GM23338 (cell line): ENCODE data around the gene ANG. TPM values are rescaled to one million over a fixed set of nuclear protein-coding genes. Genes with fewer than 3 reads are reported as not detected.

Source experiments
- ATAC-seq: fragments of 200-7000 bp; cut with Tn5 transposase; 3 replicates; pipeline ENCODE4 v1.9.1; 2020
- DNase-seq: peaks from one replicate; pipeline ENCODE4 v3.0.0-alpha.2; 2015; ENCODE audit warnings: low spot score
- H2AFZ ChIP-seq: fragments of 200-600 bp; sonication (generic); 2 replicates; pipeline ENCODE4 v1.8.0; 2016; ENCODE audit warnings: antibody characterized with exemption, mild to moderate bottlenecking, moderate library complexity
- H3F3A ChIP-seq: fragments of 200-600 bp; sonication (generic); replicated peaks from 2 replicates; pipeline ENCODE4 v1.8.0; 2017; ENCODE audit warnings: antibody characterized with exemption, mixed run types, low read depth
- H3K27ac ChIP-seq: fragments of 200-600 bp; sonication (generic); 2 replicates; pipeline ENCODE4 v1.6.1; 2016; ENCODE audit warnings: low read depth
- H3K27me3 ChIP-seq: fragments of 200-600 bp; sonication (generic); 2 replicates; pipeline ENCODE4 v1.8.0; 2016; ENCODE audit warnings: mild to moderate bottlenecking, mixed run types, moderate library complexity; ENCODE audit not compliant: insufficient read depth
- H3K36me3 ChIP-seq: fragments of 200-600 bp; sonication (generic); 2 replicates; pipeline ENCODE4 v1.8.0; 2016; ENCODE audit warnings: mild to moderate bottlenecking; ENCODE audit not compliant: insufficient read depth
- H3K4me1 ChIP-seq: fragments of 200-600 bp; sonication (generic); 2 replicates; pipeline ENCODE4 v1.8.0; 2016; ENCODE audit warnings: mild to moderate bottlenecking, moderate library complexity; ENCODE audit not compliant: insufficient read depth
- H3K4me2 ChIP-seq: fragments of 200-600 bp; sonication (generic); 2 replicates; pipeline ENCODE4 v1.7.1; 2017; ENCODE audit warnings: mixed run types
- H3K4me3 ChIP-seq: fragments of 200-600 bp; sonication (generic); 2 replicates; pipeline ENCODE4 v1.6.1; 2016; ENCODE audit warnings: mixed run types
- H3K79me2 ChIP-seq: fragments of 200-600 bp; sonication (generic); replicated peaks from 2 replicates; pipeline ENCODE4 v1.8.0; 2017; ENCODE audit warnings: mild to moderate bottlenecking; ENCODE audit not compliant: insufficient read depth
- H3K9me2 ChIP-seq: fragments of 200-600 bp; sonication (generic); 2 replicates; pipeline ENCODE4 v1.8.0; 2017; ENCODE audit not compliant: insufficient read depth
- H4K20me1 ChIP-seq: fragments of 200-600 bp; sonication (generic); replicated peaks from 2 replicates; pipeline ENCODE4 v1.8.0; 2017; ENCODE audit warnings: mild to moderate bottlenecking; ENCODE audit not compliant: insufficient read depth
- H3K27ac Mint-ChIP-seq: 2 replicates; pipeline ENCODE4 v1.8.0; 2020; ENCODE audit warnings: inconsistent platforms, mild to moderate bottlenecking, moderate library complexity, mixed read lengths
- H3K27me3 Mint-ChIP-seq: 3 replicates; pipeline ENCODE4 v1.8.0; 2022; ENCODE audit warnings: low read depth, mild to moderate bottlenecking, moderate library complexity, mixed read lengths, inconsistent platforms; ENCODE audit not compliant: insufficient read depth, poor library complexity
- H3K36me3 Mint-ChIP-seq: 3 replicates; pipeline ENCODE4 v1.8.0; 2021; ENCODE audit warnings: low read depth, mild to moderate bottlenecking, inconsistent platforms, moderate library complexity, mixed read lengths
- H3K4me1 Mint-ChIP-seq: 3 replicates; pipeline ENCODE4 v1.8.0; 2020; ENCODE audit warnings: mild to moderate bottlenecking, inconsistent platforms, mixed read lengths
- H3K4me3 Mint-ChIP-seq: 3 replicates; pipeline ENCODE4 v1.8.0; 2021; ENCODE audit warnings: moderate library complexity, mild to moderate bottlenecking, inconsistent platforms, mixed read lengths
- H3K9me3 Mint-ChIP-seq: 3 replicates; pipeline ENCODE4 v1.8.0; 2020; ENCODE audit warnings: moderate library complexity, mild to moderate bottlenecking, inconsistent platforms, mixed read lengths
- CREB1 ChIP-seq: fragments of 250-450 bp; sonication (Bioruptor Pico); IDR thresholded peaks from 2 replicates; pipeline ENCODE4 v1.5.0; 2020; ENCODE audit warnings: low read depth, mild to moderate bottlenecking, moderate library complexity
- CTCF ChIP-seq, 2 experiments: fragments of 200-600 bp in 1 of 2; sonication (generic) in 1 of 2; conservative IDR thresholded peaks; 2 replicates each; pipeline versions ENCODE4 v1.5.1 to v1.6.1; 2016 to 2017; ENCODE audit warnings: antibody characterized with exemption in 2 of 2, low read depth in 2 of 2, mild to moderate bottlenecking in 2 of 2, moderate library complexity in 1 of 2
- ETS1 ChIP-seq: IDR thresholded peaks from 2 replicates; pipeline ENCODE4 v1.6.1; 2016; ENCODE audit warnings: antibody characterized with exemption
- EZH2 ChIP-seq: fragments of 200-600 bp; sonication (generic); IDR thresholded peaks from one replicate; pipeline ENCODE4 v1.8.0; 2017; ENCODE audit warnings: antibody characterized with exemption, mild to moderate bottlenecking, low read depth; ENCODE audit not compliant: unreplicated experiment
- EZH2phosphoT487 ChIP-seq: fragments of 200-600 bp; sonication (generic); IDR thresholded peaks from one replicate; pipeline ENCODE4 v1.8.1; 2018; ENCODE audit warnings: antibody characterized with exemption; ENCODE audit not compliant: unreplicated experiment
- JUNB ChIP-seq: IDR thresholded peaks from one replicate; pipeline ENCODE4 v1.6.1; 2016; ENCODE audit warnings: antibody characterized with exemption; ENCODE audit not compliant: unreplicated experiment
- NANOG ChIP-seq: IDR thresholded peaks from 2 replicates; pipeline ENCODE4 v1.6.1; 2016; ENCODE audit warnings: antibody characterized with exemption, borderline replicate concordance
- STAT1 ChIP-seq: IDR thresholded peaks from one replicate; pipeline ENCODE4 v1.6.1; 2016; ENCODE audit warnings: antibody characterized with exemption; ENCODE audit not compliant: unreplicated experiment
- ZNF114 ChIP-seq: fragments of 250-450 bp; sonication (Bioruptor Pico); IDR thresholded peaks from 2 replicates; pipeline ENCODE4 v1.5.0; 2020; ENCODE audit warnings: mild to moderate bottlenecking, moderate library complexity
- ZNF331 ChIP-seq: fragments of 250-450 bp; sonication (Bioruptor Pico); IDR thresholded peaks from 2 replicates; pipeline ENCODE4 v1.5.0; 2020; ENCODE audit warnings: low read depth, mild to moderate bottlenecking, moderate library complexity
- ZNF462 ChIP-seq: fragments of 250-450 bp; sonication (Bioruptor Pico); IDR thresholded peaks from 2 replicates; pipeline ENCODE4 v1.5.0; 2020; ENCODE audit warnings: mild to moderate bottlenecking, moderate library complexity
- polyA plus RNA-seq: library from polyadenylated mRNA; unstranded; fragments of >200 nt; fragmentation: Nextera tagmentation; extraction: Ambion mirVana; gene quantifications from 2 replicates; pipeline ENCODE4 v1.2.1, GENCODE V29; 2016
- total RNA-seq: library from RNA; depleted of rRNA; stranded (reverse); fragments of >200 nt; shearing (Covaris generic); gene quantifications from 2 replicates; pipeline ENCODE4 v1.2.3, GENCODE V29; 2014

Gene ANG
- total and polyA plus RNA-seq, 2 experiments from 2014 or later, result 2.3 to 3.7 TPM

GRCh38 chr14:20732477-20732876, 43.9 kb downstream of the ANG start:
- TF ChIP-seq ZNF114 (CRISPR knock-in tag) (no peak), ETS1 (no peak), NANOG (no peak), EZH2 (no peak), CTCF (conservative IDR thresholded peaks at IDR 0.05; ENCODE audit: low read depth in 2 of 2) (no peak), CREB1 (CRISPR knock-in tag) (no peak), STAT1 (no peak), ZNF331 (CRISPR knock-in tag) (no peak), EZH2phosphoT487 (no peak), ZNF462 (CRISPR knock-in tag) (no peak), JUNB (no peak)
- Mint-ChIP-seq H3K4me1 (peaks cover 17% of the 10 kb centered on the region), H3K27ac (no peak overlapping the region), H3K27me3 (peaks cover 5% of the 10 kb centered on the region), H3K36me3 (no peaks in the 10 kb centered on the region), H3K9me3 (no peaks in the 10 kb centered on the region; the same call in 2 of the 3 replicates), H3K4me3 (no peak overlapping the region)
- H4K20me1 ChIP-seq, result no peaks in the 10 kb centered on the region
- no peaks in the 10 kb centered on the region for H3K36me3 ChIP-seq
- peak; percentile 86 for ATAC-seq
- no peaks in the 10 kb centered on the region for H3K79me2 ChIP-seq
- H3K4me2 ChIP-seq, result no peak overlapping the region
- H3K27me3 ChIP-seq, result no peaks in the 10 kb centered on the region
- no peak overlapping the region for H3K27ac ChIP-seq
- H3F3A ChIP-seq, result no peaks in the 10 kb centered on the region
- H2AFZ ChIP-seq, result no peak overlapping the region; the same call in 1 of the 2 replicates
- no peaks in the 10 kb centered on the region; the same call in 1 of the 2 replicates for H3K9me2 ChIP-seq
- H3K4me1 ChIP-seq, result peaks cover 11% of the 10 kb centered on the region; the same call in 1 of the 2 replicates
- no peak overlapping the region for H3K4me3 ChIP-seq
- peak; percentile 25 for DNase-seq
